Right lung (tissue), 5 donors: ENCODE measurements around the gene ANKRD40. TPM values are rescaled to one million over a fixed set of nuclear protein-coding genes. Genes with fewer than 3 reads are reported as not detected.

Source experiments
- DNase-seq, 2 donors: peaks; one replicate each; pipeline ENCODE4 v3.0.0-alpha.2; 2013
- polyA plus RNA-seq, 5 donors: library from polyadenylated mRNA; unstranded; fragments of 120-200 nt; gene quantifications; one replicate each; pipeline versions ENCODE4 v1.2.1 to v1.2.3, GENCODE V29; 2013; ENCODE audit warnings: inconsistent platforms in 1 of 5, low replicate concordance in 1 of 5; ENCODE audit not compliant: insufficient read length in 5 of 5, insufficient read depth in 1 of 5

Gene ANKRD40
- polyA plus RNA-seq, 5 donors = 42.8 to 51.4 (median 47.3) TPM

GRCh38 chr17:50653738-50654137 is 54.0 kb downstream of the ANKRD40 start:
- DNase-seq = no peak

DNA sequence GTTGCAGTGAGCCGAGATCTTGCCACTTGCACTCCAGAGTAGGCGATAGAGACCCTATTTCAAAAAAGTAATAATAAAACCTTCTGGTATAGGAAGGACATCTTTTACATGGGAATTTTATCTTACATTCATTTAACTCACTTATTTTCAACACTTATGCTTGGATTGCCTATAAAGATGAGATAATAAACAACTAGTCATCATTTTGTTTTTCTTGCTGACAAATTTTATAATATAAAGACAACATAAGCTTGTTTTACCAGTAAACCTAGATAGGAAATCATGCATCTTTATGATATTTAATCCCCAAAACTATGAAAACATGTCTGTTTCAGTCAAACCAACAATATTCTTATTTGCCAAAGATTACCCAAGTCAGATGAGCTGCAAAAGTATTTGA is 56.1 kb downstream of the ANKRD40 start:
- no peak for DNase-seq

DNA sequence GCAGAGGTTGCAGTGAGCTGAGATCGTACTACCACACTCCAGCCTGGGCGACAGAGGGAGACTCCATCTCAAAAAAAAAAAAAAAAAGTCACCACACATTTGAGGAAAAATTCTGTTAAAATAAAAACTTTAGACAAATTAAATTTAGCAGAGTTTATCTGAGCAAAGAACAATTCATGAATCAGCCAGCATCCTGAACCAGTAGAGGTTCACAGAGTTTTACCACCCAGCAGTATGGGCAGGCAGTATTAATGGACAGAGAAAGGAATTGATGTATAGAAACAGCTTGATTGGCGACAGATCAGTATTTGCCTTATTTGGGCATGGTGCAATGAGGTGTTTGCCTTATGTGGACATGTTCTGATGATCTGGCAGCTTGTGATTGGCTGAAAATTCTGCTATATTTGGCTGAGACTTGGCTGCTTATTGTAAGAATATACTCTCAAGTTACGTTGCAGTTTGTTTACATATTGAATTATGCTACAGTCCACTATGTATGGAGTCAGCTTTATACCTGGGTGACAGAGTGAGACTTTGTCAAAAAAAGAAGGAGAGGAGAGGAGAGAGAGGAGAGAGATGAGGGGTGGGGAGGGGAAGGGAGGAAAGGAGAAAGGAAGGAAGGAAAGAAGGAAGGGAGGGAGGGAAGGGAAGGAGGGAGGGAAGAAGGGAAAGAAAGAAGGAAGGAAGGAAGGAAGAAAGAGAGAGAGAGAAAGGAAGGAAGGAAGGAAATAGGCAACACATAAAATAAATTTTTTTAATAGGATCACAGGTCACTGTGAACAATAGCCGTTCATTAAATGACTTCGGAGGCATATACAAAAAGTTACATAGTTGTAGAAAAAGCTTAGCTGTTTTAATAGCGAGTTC is 58.4 kb downstream of the ANKRD40 start:
- no peak for DNase-seq

DNA sequence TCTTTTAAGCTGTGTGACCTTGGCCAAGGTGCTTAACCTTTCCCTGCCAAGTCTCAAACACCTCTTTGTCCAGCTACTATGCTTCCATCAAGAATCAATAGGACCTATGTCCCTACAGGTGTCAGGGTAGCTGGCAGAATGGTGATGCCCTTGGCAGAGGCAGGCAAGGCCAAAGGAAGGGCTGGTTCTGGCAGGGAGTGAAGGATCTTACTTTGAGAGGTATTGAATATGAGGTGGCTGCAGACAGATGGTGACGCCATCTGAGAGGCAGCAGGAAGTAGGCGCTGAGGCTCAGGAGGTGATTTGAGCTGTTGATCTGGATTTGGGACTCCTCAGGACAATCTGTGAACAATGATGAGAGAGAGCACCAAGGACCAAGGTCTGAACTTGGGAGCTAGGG is 60.5 kb downstream of the ANKRD40 start:
- DNase-seq = no peak

- no peak for DNase-seq
Observed at GRCh38 chr17:50645748-50646682, 61.7 kb downstream of the ANKRD40 start.

Other genes with a start within 250 kb of the ANKRD40 start
- 1 to 10 TPM; 4.2 to 6.5 (median 4.8) TPM for gene CHAD, start 239.0 kb downstream of the ANKRD40 start, polyA plus RNA-seq
- gene RSAD1, start 229.1 kb downstream of the ANKRD40 start, polyA plus RNA-seq = 10 to 100 TPM; 41.2 to 56.4 (median 50.3) TPM
- gene MYCBPAP, start 199.5 kb downstream of the ANKRD40 start, polyA plus RNA-seq = 1 to 10 TPM; 5.0 to 8.2 (median 7.0) TPM
- gene EPN3, start 175.2 kb downstream of the ANKRD40 start, polyA plus RNA-seq = 1 to 10 TPM; 2.8 to 7.4 (median 5.2) TPM
- 10 to 100 TPM; 38.0 to 51.3 (median 41.6) TPM for gene SPATA20, start 160.7 kb downstream of the ANKRD40 start, polyA plus RNA-seq
- gene CACNA1G, start 147.2 kb downstream of the ANKRD40 start, polyA plus RNA-seq = 10 to 100 TPM; 16.2 to 32.8 (median 17.1) TPM
- 10 to 100 TPM; 27.4 to 61.4 (median 39.5) TPM for gene ABCC3, start 73.0 kb downstream of the ANKRD40 start, polyA plus RNA-seq
- 100 to 1,000 TPM; 485 to 859 (median 763) TPM for gene LUC7L3, start 11.7 kb upstream of the ANKRD40 start, polyA plus RNA-seq
- gene ANKRD40CL, start 59.6 kb upstream of the ANKRD40 start, polyA plus RNA-seq = under 1 TPM; 0.28 to 0.77 (median 0.53) TPM
- 1 to 10 TPM in 2 of 5 donors, under 1 TPM in 3; 0.77 to 1.3 (median 0.98) TPM for gene WFIKKN2, start 127.7 kb upstream of the ANKRD40 start, polyA plus RNA-seq
- 10 to 100 TPM; 20.1 to 31.3 (median 31.1) TPM for gene TOB1, start 158.4 kb upstream of the ANKRD40 start, polyA plus RNA-seq